22Rv1 (cell line): ENCODE measurements around the gene CDH2.

Source experiments
- H3K27ac ChIP-seq: fragments of 450-650 bp; 2 replicates; pipeline ENCODE4 v1.5.1; 2017
- CTCF ChIP-seq: fragments of 450-650 bp; IDR thresholded peaks from 2 replicates; pipeline ENCODE4 v1.5.1; 2017; ENCODE audit warnings: mild to moderate bottlenecking
- ZFX ChIP-seq: fragments of 450-650 bp; IDR thresholded peaks from 2 replicates; pipeline ENCODE4 v1.6.1; 2017; ENCODE audit warnings: antibody characterized with exemption, borderline replicate concordance

The CDH2 gene

GRCh38 chr18:28176948-28177827, at the start of gene CDH2:
TSS of gene CDH2 (minus strand) at chr18:28177130. CDS start at chr18:28177022, 108 bp downstream.
- no peak within 1 kb of the TSS for H3K27ac ChIP-seq
- TF ChIP-seq CTCF (peak; percentile 4; the same call in 1 of the 2 replicates), ZFX (no peak)

DNA sequence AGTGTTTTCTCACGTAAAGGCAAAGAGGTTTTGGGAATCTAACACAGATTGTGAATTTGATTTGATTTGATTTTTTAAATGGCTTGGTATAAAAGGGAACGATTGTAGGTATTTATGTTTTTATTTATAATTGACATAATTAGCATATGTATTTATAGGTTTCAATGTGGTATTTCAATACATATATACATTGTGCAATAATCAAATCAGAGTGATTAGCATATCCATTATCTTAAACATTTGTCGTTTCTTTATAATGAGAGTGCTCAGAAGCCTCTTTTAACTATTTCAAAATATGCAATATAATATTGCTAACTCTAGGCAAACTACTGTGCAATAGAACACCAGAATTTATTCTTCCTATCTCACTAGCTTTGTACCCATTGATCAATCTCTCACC, 35.1 kb upstream of the CDH2 start:
- TF ChIP-seq CTCF (no peak), ZFX (no peak)
- H3K27ac ChIP-seq = no peak overlapping the region

GRCh38 chr18:28208712-28209265, 31.9 kb upstream of the CDH2 start:
- TF ChIP-seq CTCF = no peak
- no peak for TF ChIP-seq ZFX

DNA sequence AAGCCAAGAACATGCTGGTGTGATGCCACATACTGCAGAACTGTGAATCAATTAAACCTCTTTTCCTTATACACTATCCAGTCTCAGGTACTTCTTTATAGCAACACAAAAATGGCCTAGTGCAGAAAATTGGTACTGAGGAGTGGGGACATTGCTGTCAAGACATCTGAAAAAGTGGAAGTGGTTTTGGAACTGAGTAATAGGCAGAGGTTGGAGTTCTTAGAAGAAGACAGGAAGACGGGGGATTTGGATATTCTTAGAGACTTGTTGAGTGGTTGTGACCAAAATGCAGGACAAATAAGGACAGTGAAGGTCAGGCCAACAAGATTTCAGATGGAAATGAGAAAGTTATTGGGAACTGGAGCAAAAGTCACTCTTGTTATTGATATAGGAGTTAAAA, 31.3 kb upstream of the CDH2 start:
- TF ChIP-seq CTCF (no peak), ZFX (no peak)
- no peak overlapping the region for H3K27ac ChIP-seq

More at GRCh38 chr18:28208712-28209265, 31.9 kb upstream of the CDH2 start:
- H3K27ac ChIP-seq = no peak overlapping the region

- TF ChIP-seq CTCF (no peak), ZFX (no peak)
- no peak overlapping the region for H3K27ac ChIP-seq
Measured at GRCh38 chr18:28204154-28204553, 27.2 kb upstream of the CDH2 start.

GRCh38 chr18:28201056-28201455, 24.1 kb upstream of the CDH2 start:
- TF ChIP-seq CTCF (no peak), ZFX (no peak)
- H3K27ac ChIP-seq = no peak overlapping the region

DNA sequence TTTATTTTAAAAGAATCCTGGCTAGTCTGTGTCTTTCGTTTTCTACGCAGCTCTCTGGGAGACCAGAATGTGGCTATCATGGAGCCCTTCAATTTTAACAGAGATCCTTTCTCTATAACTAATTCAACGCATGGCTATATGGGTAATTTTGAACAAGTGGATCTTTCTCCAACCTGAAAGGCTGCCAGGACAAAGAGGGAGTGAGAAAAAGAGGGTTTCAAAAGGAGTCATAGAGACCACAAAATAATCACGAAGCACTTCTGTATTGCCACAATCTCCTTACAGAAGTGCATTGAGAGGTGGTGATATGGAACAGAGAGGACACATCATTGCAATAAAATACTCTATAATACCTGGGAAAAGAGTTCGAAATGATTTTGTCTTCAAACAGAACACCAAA, 21.7 kb upstream of the CDH2 start:
- H3K27ac ChIP-seq = no peak overlapping the region
- no peak for TF ChIP-seq ZFX
- TF ChIP-seq CTCF = no peak
